Measurements from ENCODE around the gene FBXO46. TPM values are rescaled to one million over a fixed set of nuclear protein-coding genes. Genes with fewer than 3 reads are reported as not detected.

FBXO46 gene
- total RNA-seq, 1 experiment from 2014 or later, result 40.1 TPM

- TF ChIP-seq ATF6 (CRISPR knock-in tag; IDR thresholded peaks at IDR 0.05) (no peak), IRF2 (CRISPR knock-in tag; IDR thresholded peaks at IDR 0.05; ENCODE audit: borderline replicate concordance, low read depth) (no peak), ZNF219 (CRISPR knock-in tag; IDR thresholded peaks at IDR 0.05; ENCODE audit: borderline replicate concordance) (no peak), ZNF317 (CRISPR knock-in tag; IDR thresholded peaks at IDR 0.05; ENCODE audit: borderline replicate concordance, low read depth) (no peak), ERG (CRISPR knock-in tag; IDR thresholded peaks at IDR 0.05) (no peak), ETV6 (CRISPR knock-in tag; IDR thresholded peaks at IDR 0.05) (peak; percentile 85), ATF2 (CRISPR knock-in tag; IDR thresholded peaks at IDR 0.05; ENCODE audit: borderline replicate concordance, low read depth) (no peak), E2F1 (CRISPR knock-in tag; IDR thresholded peaks at IDR 0.05) (0 out of 2 replicates have a peak, but pooled peaks have one; percentile 67), ZBTB43 (CRISPR knock-in tag; IDR thresholded peaks at IDR 0.05) (no peak), ZNF532 (CRISPR knock-in tag; IDR thresholded peaks at IDR 0.05; ENCODE audit: borderline replicate concordance) (no peak), PREB (CRISPR knock-in tag; IDR thresholded peaks at IDR 0.05; ENCODE audit: borderline replicate concordance) (no peak), ZNF425 (CRISPR knock-in tag; conservative IDR thresholded peaks at IDR 0.05) (no peak), NR1H2 (CRISPR knock-in tag; IDR thresholded peaks at IDR 0.05) (peak; percentile 23; the same call in 1 of the 2 replicates), NR3C1 (CRISPR knock-in tag; conservative IDR thresholded peaks at IDR 0.05; ENCODE audit: low read depth) (no peak), ZNF423 (CRISPR knock-in tag; IDR thresholded peaks at IDR 0.05) (no peak), ESRRA (CRISPR knock-in tag; IDR thresholded peaks at IDR 0.05; ENCODE audit: borderline replicate concordance) (no peak), CREM (CRISPR knock-in tag; IDR thresholded peaks at IDR 0.05) (no peak; the same call in 1 of the 2 replicates), JUN (CRISPR knock-in tag; IDR thresholded peaks at IDR 0.05) (no peak), KAT7 (CRISPR knock-in tag; IDR thresholded peaks at IDR 0.05; ENCODE audit: borderline replicate concordance) (0 out of 2 replicates have a peak, but pooled peaks have one; percentile 69), PRRX2 (CRISPR knock-in tag; IDR thresholded peaks at IDR 0.05) (no peak), ZNF121 (CRISPR knock-in tag; IDR thresholded peaks at IDR 0.05) (no peak), TEAD1 (CRISPR knock-in tag; IDR thresholded peaks at IDR 0.05) (0 out of 2 replicates have a peak, but pooled peaks have one; percentile 35)
These were observed 38.2 kb downstream of the FBXO46 start, which contains the start of gene QPCTL (continued) for GRCh38 chr19:45692187-45693105.
